Endothelial cell of umbilical vein (primary cell): ENCODE data around the gene TXNDC15. TPM values are rescaled to one million over a fixed set of nuclear protein-coding genes. Genes with fewer than 3 reads are reported as not detected.

Experiments
- BruUV-seq: library from RNA; stranded (reverse); fragments of 400-500 nt; replicated peaks from 2 replicates; lab custom pipeline; 2021; lab: Mats Ljungman, UMichigan
- CTCF ChIA-PET: fragments of 300-600, 350-600 bp; sonication (Branson Sonifier 250); formaldehyde crosslinking; loops from one replicate; lab custom pipeline; 2021; ENCODE audit warnings: antibody characterized with exemption, inconsistent platforms; lab: Charles Lee
- POLR2A ChIA-PET: fragments of 300-600, 350-600 bp; sonication (Branson Sonifier 250); formaldehyde crosslinking; loops from one replicate; lab custom pipeline; 2021; ENCODE audit warnings: antibody characterized with exemption, inconsistent platforms; lab: Charles Lee
- DNase-seq: peaks from one replicate; pipeline ENCODE4 v3.0.0-alpha.2; 2011; ENCODE audit warnings: low read depth, low spot score
- FAIRE-seq: peaks from 2 replicates; lab custom pipeline; 2011; peaks lifted over from hg19 to GRCh38; lab: Jason Lieb, UNC
- H2AFZ ChIP-seq: 2 replicates; pipeline ENCODE4 v1.6.0; 2012; ENCODE audit warnings: low read depth, low read length, control low read depth, inconsistent platforms
- H3K27ac ChIP-seq: 2 replicates; pipeline ENCODE4 v1.5.1; 2011; ENCODE audit warnings: low read depth, mild to moderate bottlenecking, control low read depth, low read length, moderate library complexity; ENCODE audit not compliant: insufficient read depth
- H3K27me3 ChIP-seq, 2 experiments: 2 replicates each; pipeline versions ENCODE4 v1.6.0 to v1.6.1; 2011; ENCODE audit warnings: low read length in 2 of 2, mixed read lengths in 1 of 2; ENCODE audit not compliant: control insufficient read depth in 2 of 2, insufficient read depth in 2 of 2
- H3K36me3 ChIP-seq, 2 experiments: 2 replicates in 1 of 2; 3 replicates in 1 of 2; pipeline ENCODE4 v1.5.1; 2011; ENCODE audit warnings: low read length in 2 of 2, mild to moderate bottlenecking in 1 of 2, moderate library complexity in 1 of 2; ENCODE audit not compliant: control insufficient read depth in 2 of 2, insufficient read depth in 2 of 2; ENCODE audit errors: extremely low read depth in 1 of 2
- H3K4me1 ChIP-seq: 3 replicates; pipeline ENCODE4 v1.5.1; 2011; ENCODE audit warnings: mild to moderate bottlenecking, low read length; ENCODE audit not compliant: control insufficient read depth, insufficient read depth; ENCODE audit errors: extremely low read depth
- H3K4me2 ChIP-seq: 2 replicates; pipeline ENCODE4 v1.6.1; 2011; ENCODE audit warnings: low read length, control low read depth, mixed read lengths; ENCODE audit not compliant: insufficient read depth
- H3K4me3 ChIP-seq, 3 experiments: fragments of 200-600 bp in 1 of 3; sonication (generic), shearing (Covaris generic) in 1 of 3; replicated peaks in 1 of 3; 2 replicates each; pipeline ENCODE4 v1.5.1; 2011 to 2016; ENCODE audit warnings: control low read depth in 3 of 3, low read length in 3 of 3, mild to moderate bottlenecking in 2 of 3, inconsistent platforms in 1 of 3, low read depth in 1 of 3, moderate library complexity in 1 of 3; ENCODE audit not compliant: insufficient read depth in 1 of 3
- H3K79me2 ChIP-seq: 2 replicates; pipeline ENCODE4 v1.6.0; 2012; ENCODE audit warnings: low read length, inconsistent platforms; ENCODE audit not compliant: control insufficient read depth, insufficient read depth
- H3K9ac ChIP-seq: replicated peaks from 2 replicates; pipeline ENCODE3; 2011; ENCODE audit warnings: low read length, control low read depth; ENCODE audit not compliant: insufficient read depth; ENCODE audit errors: extremely low read depth
- H3K9me1 ChIP-seq: replicated peaks from 3 replicates; pipeline ENCODE4 v1.6.0; 2011; ENCODE audit warnings: mild to moderate bottlenecking, low read length; ENCODE audit not compliant: control insufficient read depth, insufficient read depth; ENCODE audit errors: extremely low read depth
- H3K9me3 ChIP-seq: replicated peaks from 2 replicates; pipeline ENCODE4 v1.5.1; 2012; ENCODE audit warnings: low read length, inconsistent platforms; ENCODE audit not compliant: control insufficient read depth, insufficient read depth
- H4K20me1 ChIP-seq: replicated peaks from 2 replicates; pipeline ENCODE3; 2011; ENCODE audit warnings: mild to moderate bottlenecking, low read length; ENCODE audit not compliant: control insufficient read depth, insufficient read depth; ENCODE audit errors: extremely low read depth
- CTCF ChIP-seq, 2 donors: IDR thresholded peaks; 1 replicate in 1 of 2; 2 replicates in 1 of 2; pipeline ENCODE4 v1.5.1; 2011; ENCODE audit warnings: low read length in 2 of 2, mild to moderate bottlenecking in 2 of 2, moderate library complexity in 2 of 2, control low read depth in 1 of 2, inconsistent platforms in 1 of 2, low read depth in 1 of 2; ENCODE audit not compliant: insufficient read depth in 1 of 2; ENCODE audit errors: extremely low read depth in 1 of 2
- EZH2 ChIP-seq: IDR thresholded peaks from 2 replicates; pipeline ENCODE4 v1.6.1; 2012; ENCODE audit warnings: borderline replicate concordance, low read depth, mild to moderate bottlenecking, moderate library complexity, low read length, inconsistent platforms; ENCODE audit not compliant: severe bottlenecking
- FOS ChIP-seq: IDR thresholded peaks from 2 replicates; pipeline ENCODE4 v1.6.1; 2011; ENCODE audit warnings: mild to moderate bottlenecking, low read length, moderate library complexity, borderline replicate concordance; ENCODE audit not compliant: insufficient read depth
- GATA2 ChIP-seq: IDR thresholded peaks from 2 replicates; pipeline ENCODE4 v1.7.0; 2011; ENCODE audit warnings: low read depth, mild to moderate bottlenecking, moderate library complexity, mixed read lengths, low read length; ENCODE audit not compliant: insufficient read length, insufficient read depth
- JUN ChIP-seq: IDR thresholded peaks from 2 replicates; pipeline ENCODE4 v1.6.1; 2011; ENCODE audit warnings: borderline replicate concordance, low read depth; ENCODE audit not compliant: insufficient read length, insufficient read depth
- MAX ChIP-seq: IDR thresholded peaks from 2 replicates; pipeline ENCODE4 v1.6.1; 2011; ENCODE audit not compliant: insufficient read depth, insufficient read length
- MYC ChIP-seq: IDR thresholded peaks from one replicate; pipeline ENCODE4 v1.6.1; 2011; ENCODE audit warnings: mild to moderate bottlenecking, low read depth, low read length
- POLR2AphosphoS5 ChIP-seq: IDR thresholded peaks from 2 replicates; pipeline ENCODE4 v1.6.1; 2012; ENCODE audit warnings: low read depth, mild to moderate bottlenecking, control low read depth, low read length, moderate library complexity; ENCODE audit not compliant: insufficient read depth
- dilution Hi-C: fragments of 300-500 bp; cut with MboI; formaldehyde crosslinking; loops from one replicate; pipeline ENCODE4 v1.15.0; 2019; ENCODE audit warnings: low sequenced_read_pairs; ENCODE audit not compliant: extremely low pct_ligation_motif_present
- intact Hi-C: fragments of 100-400 bp; cut with micrococcal nuclease; formaldehyde crosslinking; loops from one replicate; pipeline ENCODE4 v1.10.0; 2022
- polyA plus RNA-seq, 4 experiments: library from polyadenylated mRNA; depleted of rRNA in 3 of 4; stranded (reverse) in 3 of 4; unstranded in 1 of 4; fragments of >200 nt; gene quantifications; 2 replicates each; pipeline versions ENCODE4 v1.2.1 to v1.2.3, GENCODE V29; 2011 to 2012; ENCODE audit warnings: missing spikeins in 1 of 4
- total RNA-seq: library from RNA; stranded (reverse); gene quantifications from 2 replicates; pipeline ENCODE4 v1.2.3, GENCODE V29; 2021

TXNDC15 gene
- total and polyA plus RNA-seq, 2 donors (not counting 3 experiments of a cell fraction or from before 2014, with no cell fraction given), result 57.2 to 68.6 TPM

GRCh38 chr5:134877159-134877558 lies 3.0 kb downstream of the TXNDC15 start:
- H3K27ac ChIP-seq, result no peak overlapping the region
- DNase-seq (no peak), FAIRE-seq (no peak)
- no TSS peak for BruUV-seq
- no peak overlapping the region for H2AFZ ChIP-seq
- POLR2A ChIA-PET, result no interaction called here
- intact Hi-C loops, result no loop called here
- dilution Hi-C loops, result no loop called here
- H3K36me3 ChIP-seq, result peaks cover 0 to 4% of the 10 kb centered on the region in 2 experiments
- H3K4me1 ChIP-seq, result peaks cover 3% of the 10 kb centered on the region
- TF ChIP-seq JUN (no peak), CTCF (IDR thresholded peaks at IDR 0.05; ENCODE audit: extremely low read depth in 1 of 2, insufficient read depth in 1 of 2, low read depth in 1 of 2, low read length in 2 of 2) (no peak), EZH2 (no peak), GATA2 (no peak), MAX (no peak), FOS (no peak), POLR2AphosphoS5 (no peak), MYC (no peak)
- no peaks in the 10 kb centered on the region for H4K20me1 ChIP-seq
- no peak overlapping the region for H3K4me2 ChIP-seq
- H3K79me2 ChIP-seq, result peaks cover 23% of the 10 kb centered on the region
- H3K9me3 ChIP-seq, result no peaks in the 10 kb centered on the region
- no peak overlapping the region for H3K9ac ChIP-seq
- CTCF ChIA-PET, result no interaction called here
- H3K9me1 ChIP-seq, result no peaks in the 10 kb centered on the region
- H3K4me3 ChIP-seq, result no peak overlapping the region
- H3K27me3 ChIP-seq, result no peaks in the 10 kb centered on the region
